ENCODE data around the gene ATP5ME. TPM values are rescaled to one million over a fixed set of nuclear protein-coding genes. Genes with fewer than 3 reads are reported as not detected.

ATP5ME gene
- total and polyA plus RNA-seq, 2 of the 13 experiments (the other 11 are each of a cell fraction or from before 2014, with no cell fraction given): 305 to 753 TPM

DNA sequence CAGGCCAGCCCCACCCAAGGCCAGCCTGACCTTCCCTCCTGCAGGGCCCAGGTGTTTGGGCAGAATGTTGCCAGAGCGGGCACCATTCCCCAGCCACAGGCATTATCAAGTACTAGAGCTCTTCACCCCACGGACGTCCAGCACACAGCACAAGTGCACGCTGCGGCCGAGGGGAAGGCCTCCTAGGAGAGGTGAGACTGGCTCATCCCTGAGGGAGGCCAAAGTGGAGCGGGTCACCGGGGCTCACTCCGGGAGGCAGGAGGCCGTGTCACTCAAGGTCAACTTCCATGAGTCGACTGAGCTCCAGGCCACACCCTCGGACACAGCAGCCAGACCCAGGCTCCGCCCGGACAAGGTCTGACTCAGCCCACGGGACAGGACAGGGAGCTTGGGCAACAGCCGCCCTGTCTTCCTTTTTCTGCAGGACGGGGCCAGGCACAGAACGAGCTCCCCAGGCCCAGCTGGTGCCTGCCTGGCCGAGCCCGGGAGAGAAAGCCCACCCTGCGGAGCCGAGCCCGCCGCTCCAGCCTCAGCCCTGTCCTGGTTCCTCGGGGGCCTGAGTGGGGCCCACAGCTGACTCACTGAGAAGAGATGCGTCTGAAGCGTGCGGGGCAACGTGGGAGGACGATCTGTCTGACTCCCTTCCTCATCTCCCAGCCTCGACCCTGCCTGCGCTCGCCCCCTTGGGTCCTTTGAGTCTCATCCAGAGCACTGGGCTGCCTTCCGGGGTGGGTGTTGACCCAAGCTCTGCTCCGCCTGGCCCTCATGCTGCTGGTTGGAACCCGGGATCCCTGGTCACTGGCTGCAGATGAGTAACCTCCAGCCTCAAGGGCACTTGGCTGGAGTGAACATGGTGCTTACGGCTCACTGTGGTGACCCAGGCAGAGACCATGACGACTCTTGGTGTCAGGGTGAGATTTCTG lies 13.2 kb upstream of the ATP5ME start (continued):
- TF ChIP-seq, protein P1, sequence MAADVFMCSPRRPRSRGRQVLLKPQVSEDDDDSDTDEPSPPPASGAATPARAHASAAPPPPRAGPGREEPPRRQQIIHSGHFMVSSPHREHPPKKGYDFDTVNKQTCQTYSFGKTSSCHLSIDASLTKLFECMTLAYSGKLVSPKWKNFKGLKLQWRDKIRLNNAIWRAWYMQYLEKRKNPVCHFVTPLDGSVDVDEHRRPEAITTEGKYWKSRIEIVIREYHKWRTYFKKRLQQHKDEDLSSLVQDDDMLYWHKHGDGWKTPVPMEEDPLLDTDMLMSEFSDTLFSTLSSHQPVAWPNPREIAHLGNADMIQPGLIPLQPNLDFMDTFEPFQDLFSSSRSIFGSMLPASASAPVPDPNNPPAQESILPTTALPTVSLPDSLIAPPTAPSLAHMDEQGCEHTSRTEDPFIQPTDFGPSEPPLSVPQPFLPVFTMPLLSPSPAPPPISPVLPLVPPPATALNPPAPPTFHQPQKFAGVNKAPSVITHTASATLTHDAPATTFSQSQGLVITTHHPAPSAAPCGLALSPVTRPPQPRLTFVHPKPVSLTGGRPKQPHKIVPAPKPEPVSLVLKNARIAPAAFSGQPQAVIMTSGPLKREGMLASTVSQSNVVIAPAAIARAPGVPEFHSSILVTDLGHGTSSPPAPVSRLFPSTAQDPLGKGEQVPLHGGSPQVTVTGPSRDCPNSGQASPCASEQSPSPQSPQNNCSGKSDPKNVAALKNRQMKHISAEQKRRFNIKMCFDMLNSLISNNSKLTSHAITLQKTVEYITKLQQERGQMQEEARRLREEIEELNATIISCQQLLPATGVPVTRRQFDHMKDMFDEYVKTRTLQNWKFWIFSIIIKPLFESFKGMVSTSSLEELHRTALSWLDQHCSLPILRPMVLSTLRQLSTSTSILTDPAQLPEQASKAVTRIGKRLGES (CRISPR knock-in tag; IDR thresholded peaks at IDR 0.05; ENCODE audit: borderline replicate concordance): no peak
- no peak for TF ChIP-seq TMF1 (CRISPR knock-in tag; IDR thresholded peaks at IDR 0.05; ENCODE audit: low read depth)
- peak; percentile 84 for TF ChIP-seq ZBTB7B (CRISPR knock-in tag; IDR thresholded peaks at IDR 0.05)
- TF ChIP-seq MED8 (CRISPR knock-in tag; IDR thresholded peaks at IDR 0.05; ENCODE audit: insufficient replicate concordance): no peak
- TF ChIP-seq, protein P2, sequence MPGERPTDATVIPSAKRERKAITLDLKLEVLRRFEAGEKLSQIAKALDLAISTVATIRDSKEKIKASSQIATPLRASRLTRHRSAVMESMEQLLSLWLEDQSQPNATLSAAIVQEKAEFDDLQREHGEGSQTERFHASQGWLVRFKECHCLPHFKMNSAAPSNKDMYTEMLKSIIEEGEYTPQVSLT (CRISPR knock-in tag; IDR thresholded peaks at IDR 0.05; ENCODE audit: borderline replicate concordance, low read depth): no peak
- no peak for TF ChIP-seq ONECUT2 (CRISPR knock-in tag; IDR thresholded peaks at IDR 0.05)
- no peak for TF ChIP-seq DNMT1 (CRISPR knock-in tag; IDR thresholded peaks at IDR 0.05)
- TF ChIP-seq NFIC (IDR thresholded peaks at IDR 0.05; ENCODE audit: low read length): no peak
- no peak for TF ChIP-seq IKZF4 (CRISPR knock-in tag; IDR thresholded peaks at IDR 0.05; ENCODE audit: borderline replicate concordance, low read depth, not compliant biosample characterization)
- no peak for TF ChIP-seq ZFP62 (CRISPR knock-in tag; IDR thresholded peaks at IDR 0.05)
- no peak for TF ChIP-seq ZNF503 (CRISPR knock-in tag; IDR thresholded peaks at IDR 0.05)
- TF ChIP-seq YEATS2 (CRISPR knock-in tag; IDR thresholded peaks at IDR 0.05; ENCODE audit: borderline replicate concordance): no peak
- no peak for TF ChIP-seq ZNF256 (CRISPR knock-in tag; conservative IDR thresholded peaks at IDR 0.05)
- TF ChIP-seq ZNF567 (CRISPR knock-in tag; IDR thresholded peaks at IDR 0.05; ENCODE audit: borderline replicate concordance): no peak
- TF ChIP-seq KLF13 (CRISPR knock-in tag; IDR thresholded peaks at IDR 0.05): no peak
- no peak for TF ChIP-seq NFRKB (IDR thresholded peaks at IDR 0.05)
- TF ChIP-seq MLX (CRISPR knock-in tag; IDR thresholded peaks at IDR 0.05): no peak
- no peak for TF ChIP-seq ZNF253 (CRISPR knock-in tag; IDR thresholded peaks at IDR 0.05; ENCODE audit: borderline replicate concordance)
- peak; percentile 79 for TF ChIP-seq RBFOX2 (IDR thresholded peaks at IDR 0.05; ENCODE audit: low read depth, low read length)
- TF ChIP-seq MIXL1 (CRISPR knock-in tag; IDR thresholded peaks at IDR 0.05): no peak
- TF ChIP-seq SALL2 (CRISPR knock-in tag; IDR thresholded peaks at IDR 0.05): peak; percentile 13
- no peak; the same call in 1 of the 2 replicates for TF ChIP-seq MEF2D (CRISPR knock-in tag; IDR thresholded peaks at IDR 0.05)
- no peak for TF ChIP-seq RFXANK (CRISPR knock-in tag; IDR thresholded peaks at IDR 0.05)
- no peak for TF ChIP-seq NFYB (CRISPR knock-in tag; IDR thresholded peaks at IDR 0.05)
- peak; percentile 35; the same call in 1 of the 2 replicates for TF ChIP-seq ZNF552 (CRISPR knock-in tag; IDR thresholded peaks at IDR 0.05; ENCODE audit: borderline replicate concordance)
- TF ChIP-seq FOXC1 (CRISPR knock-in tag; IDR thresholded peaks at IDR 0.05; ENCODE audit: borderline replicate concordance): peak; percentile 52; the same call in 1 of the 2 replicates

Measured in HepG2 (cell line).